K562 (cell line): Measurements from ENCODE around the gene GMDS. TPM values are rescaled to one million over a fixed set of nuclear protein-coding genes. Genes with fewer than 3 reads are reported as not detected.
A peak's percentile ranks its signal among the peaks of the same experiment; 100 is the strongest.

Experiments used
- CTCF ChIP-seq, 3 experiments: IDR thresholded peaks in 2 of 3; conservative IDR thresholded peaks in 1 of 3; 2 replicates each; pipeline ENCODE4 v1.5.1; 2011 to 2012; ENCODE audit warnings: low read length in 3 of 3, mild to moderate bottlenecking in 3 of 3, control low read depth in 2 of 3, improper control_type of control experiment in 1 of 3, inconsistent platforms in 1 of 3, low read depth in 1 of 3, mixed read lengths in 1 of 3, moderate library complexity in 1 of 3; ENCODE audit not compliant: insufficient read depth in 2 of 3
- EGR1 ChIP-seq: fragments of 450-650 bp; conservative IDR thresholded peaks from 2 replicates; pipeline ENCODE4 v1.6.1; 2017; ENCODE audit warnings: mild to moderate bottlenecking
- NCOA2 ChIP-seq, 2 experiments: fragments of 450-650 bp; IDR thresholded peaks; 2 replicates each; pipeline ENCODE4 v1.6.1; 2018; ENCODE audit warnings: mild to moderate bottlenecking in 2 of 2, moderate library complexity in 1 of 2; ENCODE audit not compliant: partially characterized antibody in 2 of 2
- PHF20 ChIP-seq: fragments of 450-650 bp; IDR thresholded peaks from 2 replicates; pipeline ENCODE4 v1.6.1; 2018; ENCODE audit not compliant: partially characterized antibody
- SNRNP70 ChIP-seq: fragments of 200-400 bp; formaldehyde crosslinking; optimal IDR thresholded peaks from 2 replicates; pipeline ENCODE3; 2017; ENCODE audit warnings: low read depth, low read length
- TRIM24 ChIP-seq, 2 experiments: fragments of 450-650 bp; IDR thresholded peaks; 2 replicates each; pipeline ENCODE4 v1.6.1; 2016
- ZNF395 ChIP-seq: fragments of 200-800 bp; sonication (Bioruptor generic); IDR thresholded peaks from 2 replicates; pipeline ENCODE4 v1.6.1; 2017; ENCODE audit warnings: missing genetic modification characterization, missing compliant biosample characterization
- ZNF780A ChIP-seq: fragments of 250-450 bp; sonication (Bioruptor Pico); IDR thresholded peaks from 2 replicates; pipeline ENCODE4 v1.5.0; 2021; ENCODE audit warnings: mild to moderate bottlenecking
- polyA plus RNA-seq, 8 experiments: library from polyadenylated mRNA; depleted of rRNA in 4 of 8; stranded (reverse) in 5 of 8; unstranded in 3 of 8; fragments of >200 nt; fragmentation: Nextera tagmentation in 2 of 8; fragmentation: Illumina TruSeq in 1 of 8; extraction: Ambion mirVana in 2 of 8; extraction: Trizol in 1 of 8; gene quantifications; 2 replicates each; pipeline versions ENCODE4 v1.2.1 to v1.2.3, GENCODE V29; 2011 to 2014; ENCODE audit warnings: inconsistent platforms in 1 of 8, missing spikeins in 1 of 8
- total RNA-seq, 7 experiments: library from RNA; depleted of rRNA in 6 of 7; stranded (reverse); fragments of >200 nt in 6 of 7; fragmentation: Illumina TruSeq in 2 of 7; extraction: Trizol in 2 of 7; gene quantifications; 2 replicates each; pipeline versions ENCODE4 v1.2.1 to v1.2.3, GENCODE V29; 2011 to 2021; ENCODE audit warnings: low replicate concordance in 1 of 7

Gene GMDS
- total and polyA plus RNA-seq, 9 of the 15 experiments (the other 6 are each of a cell fraction or from before 2014, with no cell fraction given), result 0.48 to 31.8 (median 13.4) TPM

GRCh38 chr6:1737463-1738311 is 507.7 kb downstream of the GMDS start (continued):
- peak in 1 of 2 experiments; percentile 16; a peak in 1 of 4 replicates for TF ChIP-seq TRIM24 (IDR thresholded peaks at IDR 0.05)
- TF ChIP-seq PHF20, result peak; percentile 34
- peak in 1 of 2 experiments; percentile 37 for TF ChIP-seq NCOA2 (IDR thresholded peaks at IDR 0.05; ENCODE audit: partially characterized antibody in 2 of 2)
- TF ChIP-seq EGR1, result no peak
- no peak for TF ChIP-seq ZNF780A (CRISPR knock-in tag)
- TF ChIP-seq SNRNP70, result no peak
- TF ChIP-seq ZNF395 (CRISPR knock-in tag), result no peak
- no peak for TF ChIP-seq CTCF (IDR thresholded peaks at IDR 0.05 in 2 of 3, conservative IDR thresholded peaks at IDR 0.05 in 1 of 3; ENCODE audit: insufficient read depth in 2 of 3, low read depth in 1 of 3, low read length in 3 of 3)
